Trophoblast cell (in vitro differentiated cells and primary cell): ENCODE measurements around the gene PKD1L1.

ENCODE experiments used
- DNase-seq, 2 donors: peaks; one replicate each; pipeline ENCODE4 v3.0.0-alpha.2; 2016
- H2AFZ ChIP-seq: 2 replicates; pipeline ENCODE4 v1.6.1; 2013; ENCODE audit warnings: low read length, moderate library complexity, mild to moderate bottlenecking; ENCODE audit not compliant: insufficient read depth, poor library complexity
- H2AK5ac ChIP-seq: 2 replicates; pipeline ENCODE4 v1.6.1; 2013; ENCODE audit warnings: mild to moderate bottlenecking, low read length
- H2BK120ac ChIP-seq: 2 replicates; pipeline ENCODE4 v1.6.1; 2013; ENCODE audit warnings: low read length, mild to moderate bottlenecking, moderate library complexity; ENCODE audit not compliant: insufficient read depth, poor library complexity
- H2BK12ac ChIP-seq: 2 replicates; pipeline ENCODE4 v1.6.1; 2013; ENCODE audit warnings: mild to moderate bottlenecking, low read length, moderate library complexity
- H2BK5ac ChIP-seq: 2 replicates; pipeline ENCODE4 v1.6.1; 2013; ENCODE audit warnings: low read length, low read depth, moderate library complexity, mild to moderate bottlenecking; ENCODE audit not compliant: poor library complexity
- H3K14ac ChIP-seq: 2 replicates; pipeline ENCODE4 v1.6.1; 2013; ENCODE audit warnings: mild to moderate bottlenecking, low read length
- H3K18ac ChIP-seq: 2 replicates; pipeline ENCODE4 v1.6.1; 2013; ENCODE audit warnings: mild to moderate bottlenecking, low read length
- H3K23ac ChIP-seq: 2 replicates; pipeline ENCODE4 v1.6.1; 2013; ENCODE audit warnings: low read length
- H3K27ac ChIP-seq: 2 replicates; pipeline ENCODE4 v1.5.1; 2013; ENCODE audit warnings: low read depth, mild to moderate bottlenecking, inconsistent platforms, low read length, moderate library complexity
- H3K27me3 ChIP-seq: 2 replicates; pipeline ENCODE4 v1.6.1; 2013; ENCODE audit warnings: inconsistent platforms, mild to moderate bottlenecking, low read length, moderate library complexity; ENCODE audit not compliant: insufficient read depth
- H3K36me3 ChIP-seq, 2 experiments: 1 replicate in 1 of 2; 2 replicates in 1 of 2; pipeline ENCODE4 v1.6.1; 2013; ENCODE audit warnings: low read length in 2 of 2, mild to moderate bottlenecking in 2 of 2, moderate library complexity in 1 of 2; ENCODE audit not compliant: insufficient read depth in 2 of 2, control insufficient read depth in 1 of 2
- H3K4ac ChIP-seq: 2 replicates; pipeline ENCODE4 v1.6.1; 2013; ENCODE audit warnings: low read depth, mild to moderate bottlenecking, low read length, moderate library complexity
- H3K4me1 ChIP-seq, 2 experiments: 1 replicate in 1 of 2; 2 replicates in 1 of 2; pipeline ENCODE4 v1.6.1; 2013; ENCODE audit warnings: low read length in 2 of 2, mild to moderate bottlenecking in 2 of 2, moderate library complexity in 1 of 2; ENCODE audit not compliant: insufficient read depth in 2 of 2, control insufficient read depth in 1 of 2
- H3K4me2 ChIP-seq: 2 replicates; pipeline ENCODE4 v1.6.1; 2013; ENCODE audit warnings: inconsistent platforms, mild to moderate bottlenecking, low read length, moderate library complexity
- H3K4me3 ChIP-seq: 2 replicates; pipeline ENCODE4 v1.5.1; 2013; ENCODE audit warnings: mild to moderate bottlenecking, low read depth, low read length, inconsistent platforms
- H3K79me1 ChIP-seq: one replicate; pipeline ENCODE4 v1.6.1; 2013; ENCODE audit warnings: low read length
- H3K79me2 ChIP-seq: 2 replicates; pipeline ENCODE4 v1.6.1; 2013; ENCODE audit warnings: low read length, mild to moderate bottlenecking; ENCODE audit not compliant: control insufficient read depth, insufficient read depth, poor library complexity
- H3K9ac ChIP-seq: 2 replicates; pipeline ENCODE4 v1.6.1; 2013; ENCODE audit warnings: mild to moderate bottlenecking, low read length
- H3K9me3 ChIP-seq: 2 replicates; pipeline ENCODE4 v1.6.1; 2013; ENCODE audit warnings: low read depth, mild to moderate bottlenecking, control low read depth, inconsistent platforms, low read length; ENCODE audit not compliant: insufficient read depth
- H4K12ac ChIP-seq: 2 replicates; pipeline ENCODE4 v1.6.1; 2013; ENCODE audit warnings: low read depth, mild to moderate bottlenecking, low read length, moderate library complexity
- H4K8ac ChIP-seq: 2 replicates; pipeline ENCODE4 v1.6.1; 2013; ENCODE audit warnings: low read depth, mild to moderate bottlenecking, low read length, moderate library complexity
- H4K91ac ChIP-seq: one replicate; pipeline ENCODE4 v1.6.1; 2013; ENCODE audit warnings: low read depth, mild to moderate bottlenecking, low read length, moderate library complexity
- WGBS: extraction: QIAGEN DNeasy Blood & Tissue Kit; methylation state at CpG from one replicate; pipeline ENCODE4 v1.1.7; 2013; ENCODE audit warnings: missing lambda C conversion rate; ENCODE audit not compliant: insufficient read length, insufficient coverage; ENCODE audit errors: extremely low coverage; 5-methylcytosine and 5-hydroxymethylcytosine counted together

PKD1L1 gene

DNA sequence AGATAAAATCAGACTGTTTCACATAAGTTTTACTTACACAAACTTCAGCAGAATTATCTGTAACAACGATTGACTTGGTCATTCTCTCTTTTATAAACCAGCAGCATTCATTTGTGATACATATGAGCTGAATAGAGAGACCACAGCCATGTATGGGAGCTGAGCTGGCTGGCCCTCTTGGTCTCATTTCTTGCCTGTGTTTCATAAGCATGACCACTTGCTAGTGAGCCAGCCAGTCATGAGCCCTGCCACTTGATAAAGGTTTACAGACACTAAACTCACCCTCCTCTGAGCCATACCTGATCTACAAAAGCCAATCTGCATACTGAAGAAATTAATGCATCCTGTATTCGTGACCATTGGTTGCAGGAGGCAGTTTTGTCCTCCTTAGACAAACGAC, 82.1 kb downstream of the PKD1L1 start:
- Histone ChIP-seq H3K9me3 (no peaks in the 10 kb centered on the region), H3K4me2 (no peak overlapping the region), H3K14ac (no peak overlapping the region), H3K4ac (no peak overlapping the region), H3K4me3 (no peak overlapping the region), H2AFZ (no peak overlapping the region), H2AK5ac (no peak overlapping the region), H3K79me2 (no peaks in the 10 kb centered on the region), H3K79me1 (no peaks in the 10 kb centered on the region), H4K91ac (no peak overlapping the region), H3K4me1 (no peaks in the 10 kb centered on the region), H2BK12ac (no peak overlapping the region), H3K9ac (no peak overlapping the region), H3K27ac (no peak overlapping the region), H3K23ac (no peak overlapping the region), H4K8ac (no peak overlapping the region), H3K18ac (no peak overlapping the region), H2BK120ac (no peak overlapping the region), H3K27me3 (no peaks in the 10 kb centered on the region), H2BK5ac (no peak overlapping the region), H4K12ac (no peak overlapping the region), H3K36me3 (no peaks in the 10 kb centered on the region)
- DNase-seq = no peak
- WGBS = no CpG with 5 or more reads among the region's 3 CpGs

DNA sequence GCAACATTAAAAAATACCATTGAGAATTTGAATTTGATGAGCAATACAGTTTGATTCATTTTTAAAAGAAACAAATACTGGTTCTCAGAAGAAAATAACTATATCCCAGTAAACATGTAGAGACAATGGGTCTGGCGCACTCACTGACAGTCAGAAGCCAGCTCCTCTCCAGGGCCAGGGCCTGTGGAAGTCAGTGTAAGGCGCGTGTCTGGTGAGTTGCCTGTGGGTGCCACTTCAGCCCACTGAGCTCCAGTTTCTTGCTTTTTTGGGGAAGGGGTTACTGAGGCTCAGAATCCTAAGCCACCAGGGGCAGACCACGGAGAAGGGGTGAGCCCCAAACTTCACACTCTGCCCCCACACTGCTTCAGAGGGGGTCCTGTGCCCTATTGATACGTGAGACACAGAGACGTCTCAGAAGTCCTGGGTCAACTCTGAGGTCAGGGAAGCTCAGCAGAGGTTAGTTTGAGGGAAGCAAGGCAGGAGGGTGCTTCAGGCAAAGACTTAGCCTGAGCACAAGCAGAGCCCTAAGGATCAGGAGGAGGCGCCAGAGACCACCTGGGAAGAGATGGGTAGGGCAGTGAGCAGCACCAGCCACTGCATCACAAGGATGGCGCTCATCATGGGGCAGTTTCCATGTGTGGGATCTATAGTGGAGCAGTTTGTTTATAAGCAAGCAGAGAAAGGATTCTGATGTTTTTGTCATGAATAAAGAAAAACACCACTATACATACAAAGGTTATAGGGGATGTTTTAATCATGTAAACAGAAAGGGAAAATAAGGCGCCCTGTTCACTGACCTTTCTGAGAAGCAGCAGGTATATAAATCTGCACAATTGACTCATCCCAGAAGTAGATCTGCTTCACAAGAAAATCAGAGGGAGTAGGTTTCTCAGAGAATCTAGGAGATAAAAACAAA, 95.7 kb downstream of the PKD1L1 start:
- no peak overlapping the region for H3K18ac ChIP-seq
- no peak overlapping the region for H3K27ac ChIP-seq
- no peak overlapping the region for H4K8ac ChIP-seq
- WGBS = no CpG with 5 or more reads among the region's 9 CpGs
- H3K36me3 ChIP-seq = no peaks in the 10 kb centered on the region
- no peak overlapping the region for H4K91ac ChIP-seq
- no peak overlapping the region for H3K4ac ChIP-seq
- no peaks in the 10 kb centered on the region for H3K9me3 ChIP-seq
- no peak overlapping the region for H3K23ac ChIP-seq
- no peak overlapping the region for H3K4me3 ChIP-seq
- H3K79me2 ChIP-seq = no peaks in the 10 kb centered on the region
- no peak overlapping the region for H3K9ac ChIP-seq
- no peak overlapping the region for H4K12ac ChIP-seq
- no peak overlapping the region for H2AFZ ChIP-seq
- H3K14ac ChIP-seq = no peak overlapping the region
- no peak overlapping the region for H2BK5ac ChIP-seq
- H2BK12ac ChIP-seq = no peak overlapping the region
- peak in 1 of 2 donors; percentile 7 for DNase-seq
- no peaks in the 10 kb centered on the region for H3K4me1 ChIP-seq
- H3K4me2 ChIP-seq = no peak overlapping the region
- no peaks in the 10 kb centered on the region for H3K27me3 ChIP-seq
- H2BK120ac ChIP-seq = no peak overlapping the region
- no peaks in the 10 kb centered on the region for H3K79me1 ChIP-seq
- H2AK5ac ChIP-seq = no peak overlapping the region

DNA sequence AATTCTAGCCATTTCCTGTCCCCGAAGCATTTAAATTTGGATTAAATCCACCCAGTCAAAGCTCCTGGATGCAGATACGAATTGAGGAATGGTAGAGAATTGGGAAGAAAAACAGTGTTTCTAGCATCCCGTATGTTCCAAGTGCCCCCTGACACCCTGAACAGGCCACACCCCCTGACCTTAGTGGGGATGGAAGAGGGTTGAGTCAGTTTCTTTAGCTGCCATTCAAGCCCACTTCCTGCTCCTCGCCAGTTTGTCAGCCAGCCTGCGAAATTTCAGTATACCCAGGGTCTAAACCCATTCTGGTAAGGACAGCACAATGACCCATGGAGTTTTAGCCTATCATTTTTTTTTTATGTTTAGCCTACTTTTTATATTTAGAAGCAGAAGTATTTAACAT, 101.1 kb downstream of the PKD1L1 start:
- H3K79me1 ChIP-seq = no peaks in the 10 kb centered on the region

DNA sequence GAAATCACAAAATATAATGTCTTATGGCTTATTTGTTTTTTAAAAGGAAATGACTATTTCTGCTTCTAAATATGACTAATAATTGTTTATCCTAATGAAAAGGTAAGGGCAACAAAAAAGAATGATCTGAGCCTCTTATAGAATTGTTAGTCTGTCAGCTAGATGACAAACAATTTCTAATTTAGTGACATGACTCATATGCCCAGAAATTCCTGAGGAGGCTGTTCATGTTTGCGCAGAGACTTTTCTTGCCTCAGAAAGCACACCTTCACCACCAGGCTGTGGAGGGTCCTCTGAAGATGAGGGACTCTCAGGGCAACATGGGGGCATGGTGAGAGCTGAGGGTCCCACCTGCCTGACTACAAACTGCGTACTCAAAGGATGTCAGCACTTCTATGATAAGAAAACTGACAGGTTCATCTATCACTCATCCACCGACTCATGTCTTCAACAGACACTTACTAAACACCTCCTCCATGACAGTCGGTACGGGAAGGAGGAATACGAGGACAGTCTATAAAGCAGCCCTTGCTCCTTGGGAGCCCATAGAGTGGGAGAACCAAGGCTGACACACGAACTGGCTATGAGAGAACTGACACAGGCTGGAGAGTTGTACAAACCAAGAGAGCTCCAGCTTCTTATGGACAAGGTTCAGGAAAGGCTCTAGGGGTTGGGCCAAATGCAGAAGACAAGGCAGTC, 102.0 kb downstream of the PKD1L1 start:
- Histone ChIP-seq H3K36me3 (no peaks in the 10 kb centered on the region), H3K4me2 (no peak overlapping the region), H3K9me3 (peaks cover 2% of the 10 kb centered on the region), H3K14ac (no peak overlapping the region), H3K18ac (no peak overlapping the region), H3K9ac (no peak overlapping the region), H3K79me2 (no peaks in the 10 kb centered on the region), H3K27ac (no peak overlapping the region), H2BK5ac (no peak overlapping the region), H4K8ac (no peak overlapping the region), H3K79me1 (no peaks in the 10 kb centered on the region), H3K23ac (no peak overlapping the region), H4K12ac (no peak overlapping the region), H3K4ac (no peak overlapping the region), H2BK12ac (no peak overlapping the region), H3K4me1 (peaks cover 0 to 4% of the 10 kb centered on the region in 2 experiments), H2BK120ac (no peak overlapping the region), H2AK5ac (no peak overlapping the region), H4K91ac (no peak overlapping the region), H2AFZ (no peak overlapping the region), H3K27me3 (no peaks in the 10 kb centered on the region), H3K4me3 (no peak overlapping the region)
- WGBS = no CpG with 5 or more reads among the region's 7 CpGs
- DNase-seq = peak in 1 of 2 donors; percentile 51

More for the DNA sequence above, 101.1 kb downstream of the PKD1L1 start:
- no peaks in the 10 kb centered on the region for H3K27me3 ChIP-seq
- no CpG with 5 or more reads among the region's 5 CpGs for WGBS
- no peak overlapping the region for H3K9ac ChIP-seq
- H2AK5ac ChIP-seq = no peak overlapping the region
- H3K4me3 ChIP-seq = no peak overlapping the region
- peaks cover 0 to 4% of the 10 kb centered on the region in 2 experiments for H3K4me1 ChIP-seq
- DNase-seq = no peak
- H3K36me3 ChIP-seq = no peaks in the 10 kb centered on the region
- H4K8ac ChIP-seq = no peak overlapping the region
- H3K18ac ChIP-seq = no peak overlapping the region
- no peaks in the 10 kb centered on the region for H3K79me2 ChIP-seq
- no peak overlapping the region for H2BK12ac ChIP-seq
- no peak overlapping the region for H3K23ac ChIP-seq
- no peak overlapping the region for H3K14ac ChIP-seq
- H4K91ac ChIP-seq = no peak overlapping the region
- H3K9me3 ChIP-seq = peaks cover 2% of the 10 kb centered on the region
- H3K4me2 ChIP-seq = no peak overlapping the region
- no peak overlapping the region for H3K4ac ChIP-seq
- H2AFZ ChIP-seq = no peak overlapping the region
- no peak overlapping the region for H2BK120ac ChIP-seq
- no peak overlapping the region for H4K12ac ChIP-seq
- H2BK5ac ChIP-seq = no peak overlapping the region
- no peak overlapping the region for H3K27ac ChIP-seq
